Measurements from ENCODE around the gene SET.

GRCh38 chr9:128643519-128644300 lies 45.3 kb upstream of the SET start:
- peak in 1 of 2 donors; percentile 17 for TF ChIP-seq POLR2A (IDR thresholded peaks at IDR 0.05)
- no peak for TF ChIP-seq CTCF (IDR thresholded peaks at IDR 0.05)
- peak in 1 of 2 donors; percentile 55 for TF ChIP-seq EP300 (IDR thresholded peaks at IDR 0.05)

Measured in tibial nerve (tissue), 4 donors.